Measurements from ENCODE around the gene CNBD2.

- TF ChIP-seq CTCF (IDR thresholded peaks at IDR 0.05), result no peak
- no peak for TF ChIP-seq POLR2A (IDR thresholded peaks at IDR 0.05)
Observed at GRCh38 chr20:35947907-35948306, 20.5 kb upstream of the CNBD2 start.

Measured in adrenal gland (tissue), 5 donors.